Panc1 (cell line): Measurements from ENCODE around the gene YOD1.

Source experiments
- CTCF ChIP-seq: fragments of 450-650 bp; IDR thresholded peaks from 2 replicates; pipeline ENCODE4 v1.5.1; 2017; ENCODE audit warnings: mild to moderate bottlenecking
- POLR2AphosphoS5 ChIP-seq: IDR thresholded peaks from 2 replicates; pipeline ENCODE4 v1.6.1; 2012; ENCODE audit warnings: mild to moderate bottlenecking, low read depth, low read length, moderate library complexity
- REST ChIP-seq, 2 experiments: IDR thresholded peaks; 2 replicates each; pipeline ENCODE4 v1.6.1; 2011 to 2012; ENCODE audit warnings: low read depth in 2 of 2, control low read depth in 1 of 2, low read length in 1 of 2, mild to moderate bottlenecking in 1 of 2, moderate library complexity in 1 of 2; ENCODE audit not compliant: insufficient read depth in 1 of 2
- SIN3A ChIP-seq: IDR thresholded peaks from 2 replicates; pipeline ENCODE4 v1.6.1; 2012; ENCODE audit warnings: low read depth, mild to moderate bottlenecking, low read length, moderate library complexity, borderline replicate concordance; ENCODE audit not compliant: insufficient read depth
- TCF7L2 ChIP-seq: IDR thresholded peaks from 2 replicates; pipeline ENCODE4 v1.6.1; 2011; ENCODE audit warnings: mild to moderate bottlenecking, low read depth, low read length, inconsistent platforms

GRCh38 chr1:207079706-207080241 is 28.8 kb upstream of the YOD1 start:
- no peak for TF ChIP-seq CTCF
- no peak for TF ChIP-seq SIN3A
- no peak for TF ChIP-seq POLR2AphosphoS5
- TF ChIP-seq TCF7L2: no peak
- TF ChIP-seq REST (IDR thresholded peaks at IDR 0.05; ENCODE audit: insufficient read depth in 1 of 2, low read depth in 2 of 2, low read length in 1 of 2): no peak
